Posterior cingulate gyrus (tissue), 11 donors: ENCODE measurements around the gene PABPN1L.

ENCODE experiments used
- DNase-seq, 10 donors: peaks; one replicate each; pipeline versions ENCODE4 v3.0.0 to v3.0.0-alpha.2; 2020 to 2021; ENCODE audit warnings: mixed read lengths in 3 of 10
- intact Hi-C: fragments of 100-400 bp; cut with DNase I; formaldehyde crosslinking; loops from one replicate; pipeline ENCODE4 v1.15.1; 2023

Gene PABPN1L

DNA sequence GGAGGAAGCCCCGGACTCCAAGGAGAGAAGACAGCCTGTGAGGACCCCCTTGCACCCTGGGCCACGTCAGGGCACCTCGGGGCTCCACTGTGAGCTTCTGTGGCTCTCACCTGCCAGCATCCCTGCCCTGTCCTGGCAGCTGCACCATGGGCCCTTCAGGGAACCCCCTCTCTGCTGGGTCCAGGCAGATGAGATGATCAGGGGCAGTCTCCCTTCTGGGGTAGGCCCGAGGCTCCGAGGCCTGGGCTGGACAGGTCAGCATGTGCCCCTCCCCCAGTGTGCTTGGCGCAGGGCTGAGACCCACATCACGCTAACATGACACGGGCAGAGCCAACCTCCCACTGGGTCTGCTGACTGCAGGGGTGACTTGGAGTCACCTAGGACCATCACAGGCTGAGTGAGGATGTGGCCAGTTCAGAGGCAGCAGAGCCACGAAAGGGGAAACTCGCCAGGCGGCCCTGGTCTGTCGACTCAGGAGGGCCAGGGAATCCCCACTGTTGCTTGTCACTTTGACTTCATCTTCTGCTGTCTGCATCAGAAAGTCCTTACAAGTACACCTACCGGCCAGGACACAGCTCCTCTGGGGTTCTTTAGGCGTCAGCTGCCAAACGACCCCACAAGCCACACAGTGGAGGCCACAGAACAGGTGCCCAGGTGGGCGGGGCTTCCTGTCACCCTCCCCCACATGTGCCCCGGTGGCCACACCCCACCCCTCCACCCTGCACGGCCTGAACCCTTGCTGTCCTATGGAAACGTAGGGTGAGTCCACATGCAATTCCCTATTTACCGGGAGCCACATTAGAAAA is 12.0 kb downstream of the PABPN1L start:
- no peak for DNase-seq
- intact Hi-C loops: loop anchor here (5.0 kb wide), 2 partner anchors 88 to 117 kb away; no protein-coding TSS in a partner anchor

DNA sequence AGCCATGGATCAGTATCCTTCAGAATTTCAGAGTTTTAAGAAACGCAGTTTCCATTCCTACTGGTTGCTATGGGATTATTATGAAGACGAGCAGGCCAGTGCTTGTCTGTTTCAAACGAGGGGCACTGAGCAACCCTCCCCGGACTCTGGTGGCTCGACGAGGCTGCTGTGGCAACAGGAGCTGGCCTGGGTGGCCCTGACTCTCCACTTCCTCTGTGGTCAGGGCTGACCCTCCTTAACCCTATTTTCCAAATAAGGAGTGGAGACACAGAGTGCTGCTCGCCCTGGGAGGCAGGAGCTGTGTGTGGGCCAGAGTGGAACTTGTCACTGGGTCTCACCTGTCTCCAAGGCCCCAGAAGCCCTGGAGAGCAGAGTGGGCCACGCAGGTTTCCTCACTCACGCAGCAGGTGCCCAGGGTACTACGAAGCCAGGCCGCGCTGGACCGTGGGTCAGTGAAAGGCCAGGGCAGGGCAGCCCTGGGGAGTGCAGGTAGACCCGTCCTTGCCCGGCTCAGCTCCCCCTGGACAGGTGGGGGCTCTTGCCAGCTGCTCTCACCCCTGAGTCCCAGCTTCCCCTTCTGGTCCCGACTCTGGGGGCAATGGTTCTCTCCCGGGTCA is 13.0 kb downstream of the PABPN1L start:
- no peak for DNase-seq
- intact Hi-C loops: no loop called here

DNA sequence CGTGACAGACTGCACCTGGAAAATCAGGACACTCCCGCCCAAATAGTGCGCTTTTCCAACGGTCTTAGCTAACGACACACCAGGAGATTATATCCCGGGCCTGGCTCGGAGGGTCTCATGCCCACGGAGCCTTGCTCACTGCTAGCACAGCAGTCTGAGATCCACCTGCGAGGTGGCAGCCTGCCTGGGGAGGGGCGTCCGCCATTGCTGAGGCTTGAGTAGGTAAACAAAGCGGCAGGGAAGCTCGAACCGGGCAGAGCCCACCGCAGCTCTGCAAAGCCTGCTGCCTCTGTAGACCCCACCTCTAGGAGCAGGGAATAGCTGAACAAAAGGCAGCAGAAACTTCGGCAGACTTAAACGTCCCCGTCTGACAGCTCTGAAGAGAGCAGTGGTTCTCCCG is 14.8 kb downstream of the PABPN1L start:
- no peak for DNase-seq
- intact Hi-C loops: no loop called here

GRCh38 chr16:88850531-88851199 is 15.8 kb downstream of the PABPN1L start:
- intact Hi-C loops: no loop called here
- no peak for DNase-seq

GRCh38 chr16:88848557-88848956 is 17.9 kb downstream of the PABPN1L start:
- DNase-seq: no peak
- intact Hi-C loops: no loop called here

DNA sequence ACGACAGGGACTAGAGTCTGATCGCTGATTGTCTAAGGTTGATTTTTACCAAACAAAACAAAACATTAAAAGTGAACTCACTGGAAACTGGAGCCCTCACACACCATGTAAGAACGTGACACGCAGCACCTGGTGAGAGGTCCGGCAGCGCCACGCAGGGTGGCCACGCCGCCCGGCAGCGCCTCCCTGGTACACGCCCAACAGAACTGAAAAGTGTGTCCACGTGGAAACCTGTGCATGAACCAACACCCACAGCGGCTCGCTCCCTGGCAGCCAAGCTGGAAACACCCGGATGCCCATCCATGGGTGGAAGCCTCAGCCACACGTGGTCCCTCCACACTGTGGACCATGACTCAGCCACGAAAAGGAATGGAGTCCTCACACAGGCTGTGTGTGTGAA is 18.8 kb downstream of the PABPN1L start:
- intact Hi-C loops: no loop called here
- no peak for DNase-seq

DNA sequence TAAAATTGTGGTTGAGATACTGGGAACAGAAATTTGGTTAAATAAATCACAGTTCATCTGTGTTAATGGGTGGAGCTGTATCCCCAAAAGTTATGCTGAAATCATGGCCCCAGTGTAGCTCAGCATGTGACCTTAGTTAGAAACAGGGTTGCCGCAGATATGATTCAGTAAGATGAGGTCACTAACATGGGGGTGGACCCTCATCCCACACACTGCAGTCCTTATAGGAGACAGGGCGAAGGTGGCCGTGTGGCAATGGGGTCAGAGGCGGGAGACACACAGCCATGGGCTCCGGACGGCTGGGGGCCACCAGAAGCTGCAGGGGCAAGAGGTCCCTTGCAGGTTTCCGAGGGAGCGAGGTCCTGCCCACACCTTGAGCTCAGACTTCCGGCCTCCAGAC is 20.4 kb downstream of the PABPN1L start:
- intact Hi-C loops: no loop called here
- no peak for DNase-seq

DNA sequence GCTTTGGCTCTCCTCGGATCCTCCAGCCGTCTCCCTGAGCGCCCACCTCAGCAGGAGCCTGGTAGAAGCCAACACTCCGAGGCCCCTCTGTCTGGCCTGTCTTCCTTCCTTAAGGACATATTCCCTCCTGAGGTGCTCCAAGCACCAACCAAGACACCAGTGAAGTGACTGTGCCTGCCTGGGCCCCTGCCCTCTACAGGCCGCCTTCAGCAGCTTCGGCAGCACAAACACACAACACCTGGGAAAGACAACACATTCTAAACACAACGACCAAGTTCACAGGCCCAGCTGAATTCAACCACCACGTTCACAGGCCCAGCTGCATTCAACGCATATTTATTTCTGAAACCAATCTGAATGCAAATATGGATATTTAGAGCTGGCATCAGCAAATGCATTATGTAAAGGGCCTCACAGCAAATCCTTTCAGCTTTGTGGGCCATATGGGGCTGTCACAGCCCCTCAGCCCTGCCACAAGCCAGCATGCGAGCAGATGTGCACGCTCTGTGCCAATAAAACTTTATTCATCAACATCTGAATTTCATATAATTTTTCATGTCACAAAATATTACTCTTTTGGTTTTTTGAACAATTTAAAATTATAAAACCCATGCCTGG is 21.9 kb downstream of the PABPN1L start:
- no peak for DNase-seq
- intact Hi-C loops: no loop called here

- DNase-seq: no peak
- intact Hi-C loops: no loop called here
Observed at GRCh38 chr16:88843256-88843655, 23.2 kb downstream of the PABPN1L start.

- intact Hi-C loops: no loop called here
- no peak for DNase-seq
Observed at GRCh38 chr16:88842806-88843205, 23.7 kb downstream of the PABPN1L start.

DNA sequence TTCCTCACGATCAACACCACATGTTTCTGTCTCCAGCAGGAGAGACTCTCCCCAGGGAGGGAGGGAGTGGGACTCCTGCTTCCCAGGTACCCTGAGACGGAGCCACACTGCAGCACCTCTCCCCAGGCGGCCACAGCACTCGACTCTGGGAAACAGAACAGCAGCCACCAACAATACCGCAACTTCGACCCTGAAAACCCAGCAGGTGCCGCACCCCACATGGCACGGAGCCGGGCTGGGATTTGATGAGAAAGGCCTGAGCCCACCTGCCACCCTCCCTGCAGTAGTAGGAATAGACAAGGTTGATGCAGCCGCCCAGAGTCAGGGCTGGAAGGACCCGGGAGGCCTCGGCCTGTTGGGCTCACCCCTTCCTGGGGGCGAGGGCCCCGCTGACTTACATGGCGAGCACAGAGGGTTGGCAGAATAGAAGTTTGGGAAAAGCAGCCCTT is 24.1 kb downstream of the PABPN1L start:
- intact Hi-C loops: no loop called here

GRCh38 chr16:88841521-88842307 is 24.7 kb downstream of the PABPN1L start:
- intact Hi-C loops: no loop called here
- no peak for DNase-seq

More for the DNA sequence above, 24.1 kb downstream of the PABPN1L start:
- DNase-seq: no peak

DNA sequence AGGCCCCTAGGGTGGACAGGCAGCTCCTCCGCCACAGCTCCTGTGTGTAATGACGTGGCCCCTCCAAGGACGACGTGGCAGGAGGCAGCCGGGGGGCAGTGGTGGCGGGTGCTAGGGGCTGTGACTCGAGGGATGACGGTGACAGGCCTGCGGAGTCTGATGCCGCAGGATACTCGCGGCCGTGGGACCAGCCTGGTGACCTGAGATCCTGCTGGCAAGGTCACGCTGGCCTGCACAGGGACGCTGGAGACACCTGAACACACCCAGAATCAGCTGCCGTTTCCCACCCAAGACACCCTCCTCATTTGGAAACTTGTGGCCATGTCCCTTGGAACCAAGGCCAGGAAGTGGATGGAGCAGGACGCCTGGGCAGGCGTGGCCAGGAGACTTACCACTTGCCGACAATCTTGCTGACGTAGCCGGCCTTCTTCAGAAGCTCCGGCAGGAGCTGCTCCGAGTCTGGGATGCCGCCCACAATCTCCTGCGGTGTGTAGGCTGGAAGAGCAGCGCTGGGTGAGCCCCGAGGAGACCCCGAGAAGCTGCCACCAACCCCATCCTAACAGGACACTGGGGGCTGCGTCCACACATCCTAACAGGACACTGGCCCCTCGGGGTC is 25.8 kb downstream of the PABPN1L start:
- intact Hi-C loops: no loop called here
- DNase-seq: peak in 4 of 10 donors; percentile 8 to 93 (median 56)

GRCh38 chr16:88839745-88840599 is 26.5 kb downstream of the PABPN1L start:
- no peak for DNase-seq
- intact Hi-C loops: no loop called here

- intact Hi-C loops: no loop called here
- no peak for DNase-seq
Observed at GRCh38 chr16:88839026-88839529, 27.4 kb downstream of the PABPN1L start.

DNA sequence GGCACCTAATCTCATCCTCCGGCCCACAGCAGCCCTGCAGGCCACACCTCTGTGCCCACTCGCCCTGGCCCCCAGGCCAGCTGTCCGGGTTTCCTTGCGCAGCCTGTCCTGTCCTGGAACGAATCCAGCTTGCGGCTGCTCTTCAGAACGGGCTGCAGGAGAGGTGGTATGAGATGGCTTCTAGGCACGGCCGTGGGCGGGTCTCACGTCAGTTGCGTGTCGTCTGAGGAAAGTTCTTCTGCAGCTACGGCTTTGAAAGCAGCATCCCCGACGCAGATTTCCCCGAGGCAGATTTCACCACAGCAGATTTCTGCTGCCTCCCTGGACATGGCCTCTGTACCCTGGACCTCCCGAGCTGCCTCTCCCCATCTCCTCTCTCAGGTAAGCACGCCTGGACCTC is 27.9 kb downstream of the PABPN1L start:
- intact Hi-C loops: no loop called here
- no peak for DNase-seq

GRCh38 chr16:88837806-88838205 is 28.7 kb downstream of the PABPN1L start:
- no peak for DNase-seq
- intact Hi-C loops: no loop called here

GRCh38 chr16:88836791-88837190 is 29.7 kb downstream of the PABPN1L start:
- intact Hi-C loops: no loop called here
- DNase-seq: no peak

- intact Hi-C loops: no loop called here
- DNase-seq: no peak
Observed at GRCh38 chr16:88835818-88836217, 30.6 kb downstream of the PABPN1L start.
